Liver (tissue), 9 donors: ENCODE measurements around the gene AQP6. TPM values are rescaled to one million over a fixed set of nuclear protein-coding genes. Genes with fewer than 3 reads are reported as not detected.

Experiments used
- DNase-seq: peaks from one replicate; pipeline ENCODE4 v3.0.0-alpha.2; 2017; ENCODE audit warnings: low spot score
- H3K27ac ChIP-seq, 2 donors: one replicate each; pipeline ENCODE4 v1.7.0; 2013; ENCODE audit warnings: inconsistent platforms in 2 of 2, low read length in 2 of 2, control low read depth in 1 of 2, low read depth in 1 of 2, mild to moderate bottlenecking in 1 of 2
- H3K27me3 ChIP-seq, 4 donors: one replicate each; pipeline versions ENCODE4 v1.6.1 to v1.7.0; 2013; ENCODE audit warnings: low read length in 3 of 4, inconsistent platforms in 1 of 4, mild to moderate bottlenecking in 1 of 4, moderate library complexity in 1 of 4; ENCODE audit not compliant: control insufficient read depth in 4 of 4, insufficient read depth in 4 of 4
- H3K36me3 ChIP-seq, 4 donors: one replicate each; pipeline versions ENCODE4 v1.6.1 to v1.7.0; 2013; ENCODE audit warnings: low read length in 3 of 4, mild to moderate bottlenecking in 3 of 4, low read depth in 1 of 4, moderate library complexity in 1 of 4; ENCODE audit not compliant: control insufficient read depth in 4 of 4, insufficient read depth in 3 of 4
- H3K4me1 ChIP-seq, 4 donors: one replicate each; pipeline versions ENCODE4 v1.6.1 to v1.7.0; 2013; ENCODE audit warnings: low read length in 3 of 4, mild to moderate bottlenecking in 3 of 4, moderate library complexity in 1 of 4; ENCODE audit not compliant: control insufficient read depth in 4 of 4, insufficient read depth in 4 of 4
- H3K4me3 ChIP-seq, 3 donors: one replicate each; pipeline versions ENCODE4 v1.6.1 to v1.7.0; 2013; ENCODE audit warnings: low read length in 3 of 3, control low read depth in 1 of 3, low read depth in 1 of 3, mild to moderate bottlenecking in 1 of 3
- H3K9ac ChIP-seq, 2 donors: one replicate each; pipeline ENCODE4 v1.7.0; 2013; ENCODE audit warnings: low read length in 2 of 2, mild to moderate bottlenecking in 2 of 2, moderate library complexity in 2 of 2, control low read depth in 1 of 2, low read depth in 1 of 2
- H3K9me3 ChIP-seq, 4 donors: one replicate each; pipeline versions ENCODE4 v1.6.1 to v1.7.0; 2013; ENCODE audit warnings: low read length in 3 of 4; ENCODE audit not compliant: control insufficient read depth in 4 of 4
- CTCF ChIP-seq: fragments of 150-350 bp; IDR thresholded peaks from 2 replicates; pipeline ENCODE4 v1.5.1; 2017; ENCODE audit warnings: improper control_type of control experiment, low read depth, low read length; ENCODE audit not compliant: missing input control
- EGR1 ChIP-seq, 2 donors: IDR thresholded peaks; 2 replicates each; pipeline ENCODE4 v1.6.1; 2016 to 2018; ENCODE audit warnings: antibody characterized with exemption in 2 of 2, low read depth in 2 of 2
- NR2F2 ChIP-seq: IDR thresholded peaks from 2 replicates; pipeline ENCODE4 v1.6.1; 2016; ENCODE audit warnings: antibody characterized with exemption
- RAD21 ChIP-seq, 2 donors: IDR thresholded peaks; 2 replicates each; pipeline ENCODE4 v1.6.1; 2016; ENCODE audit warnings: antibody characterized with exemption in 2 of 2, mild to moderate bottlenecking in 2 of 2
- RXRA ChIP-seq, 2 donors: IDR thresholded peaks; 2 replicates each; pipeline ENCODE4 v1.6.1; 2017 to 2018; ENCODE audit warnings: antibody characterized with exemption in 2 of 2, mild to moderate bottlenecking in 1 of 2
- SP1 ChIP-seq: IDR thresholded peaks from 2 replicates; pipeline ENCODE4 v1.6.1; 2018; ENCODE audit warnings: antibody characterized with exemption, mild to moderate bottlenecking
- YY1 ChIP-seq: IDR thresholded peaks from 2 replicates; pipeline ENCODE4 v1.6.1; 2016; ENCODE audit warnings: antibody characterized with exemption, mild to moderate bottlenecking
- WGBS: extraction: QIAGEN DNeasy Blood & Tissue Kit; methylation state at CpG from one replicate; pipeline ENCODE4 v1.1.7; 2013; 5-methylcytosine and 5-hydroxymethylcytosine counted together
- polyA plus RNA-seq, 2 donors: library from polyadenylated mRNA; stranded (reverse) in 1 of 2; unstranded in 1 of 2; fragments of 200-250 nt in 1 of 2; fragments of >200 nt in 1 of 2; fragmentation: Nextera tagmentation in 1 of 2; extraction: Ambion mirVana in 1 of 2; gene quantifications; one replicate each; pipeline versions ENCODE4 v1.2.1 to v1.2.3, GENCODE V29; 2013 to 2015
- total RNA-seq, 2 donors: library from RNA; depleted of rRNA; stranded (reverse); fragments of >200 nt; gene quantifications; one replicate each; pipeline ENCODE4 v1.2.3, GENCODE V29; 2014
- TF ChIP-seq, protein P1 (sequence below): IDR thresholded peaks from 2 replicates; pipeline ENCODE4 v1.6.1; 2016; ENCODE audit warnings: antibody characterized with exemption
- donor health status: healthy.
- donor health status: healthy.
- donor health status: healthy.
- donor health status: healthy.
- donor health status: healthy.

AQP6 gene
- total and polyA plus RNA-seq, 4 donors = 0.05 to 0.11 TPM; not detected in 2

GRCh38 chr12:49964849-49965624 lies 7.7 kb upstream of the AQP6 start:
- H3K27me3 ChIP-seq = peaks cover 0 to 2% (median 0%) of the 10 kb centered on the region in 4 donors

DNA sequence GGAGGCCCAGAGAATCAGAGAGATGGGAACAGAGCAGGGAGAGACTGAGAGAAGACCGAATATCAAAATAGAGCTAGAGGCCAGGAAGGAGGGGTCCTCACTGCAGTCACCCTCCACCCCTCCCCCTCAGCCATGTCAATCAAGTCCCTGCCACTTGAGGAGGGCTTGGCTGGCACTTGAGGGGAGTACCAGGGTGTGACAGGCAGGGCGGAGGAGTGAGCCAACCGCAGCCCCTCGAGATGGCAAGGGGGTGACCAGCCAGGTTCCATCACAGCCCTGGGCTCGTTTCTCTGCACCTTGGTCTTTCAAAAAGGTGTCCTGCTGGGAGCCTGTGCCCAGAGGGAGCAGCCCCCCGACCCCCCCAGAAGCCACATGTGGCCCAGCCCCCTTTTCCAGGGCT lies 6.9 kb upstream of the AQP6 start:
- Histone ChIP-seq H3K9ac (no peak overlapping the region), H3K36me3 (no peaks in the 10 kb centered on the region), H3K27me3 (peaks cover 0 to under 1% (median 0%) of the 10 kb centered on the region in 4 donors), H3K27ac (no peak overlapping the region), H3K9me3 (no peaks in the 10 kb centered on the region), H3K4me3 (no peak overlapping the region), H3K4me1 (peaks cover 15 to 41% (median 28%) of the 10 kb centered on the region in 4 donors)
- TF ChIP-seq CTCF = no peak
- TF ChIP-seq RXRA (IDR thresholded peaks at IDR 0.05) = no peak
- no peak for DNase-seq
- WGBS = 74% methylated on average over 6 of the region's 6 CpGs

More at GRCh38 chr12:49964849-49965624, 7.7 kb upstream of the AQP6 start:
- no peaks in the 10 kb centered on the region for H3K36me3 ChIP-seq
- no peak overlapping the region for H3K27ac ChIP-seq
- TF ChIP-seq NR2F2 (no peak), EGR1 (IDR thresholded peaks at IDR 0.05; ENCODE audit: low read depth in 2 of 2) (no peak), SP1 (no peak), YY1 (no peak)
- TF ChIP-seq, protein P1, sequence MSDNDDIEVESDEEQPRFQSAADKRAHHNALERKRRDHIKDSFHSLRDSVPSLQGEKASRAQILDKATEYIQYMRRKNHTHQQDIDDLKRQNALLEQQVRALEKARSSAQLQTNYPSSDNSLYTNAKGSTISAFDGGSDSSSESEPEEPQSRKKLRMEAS = no peak
- H3K9me3 ChIP-seq = no peaks in the 10 kb centered on the region
- peaks cover 15 to 41% (median 28%) of the 10 kb centered on the region in 4 donors for H3K4me1 ChIP-seq
- WGBS = 76% methylated on average over 13 of the region's 13 CpGs
- DNase-seq = no peak
- H3K4me3 ChIP-seq = no peak overlapping the region
- no peak overlapping the region for H3K9ac ChIP-seq

DNA sequence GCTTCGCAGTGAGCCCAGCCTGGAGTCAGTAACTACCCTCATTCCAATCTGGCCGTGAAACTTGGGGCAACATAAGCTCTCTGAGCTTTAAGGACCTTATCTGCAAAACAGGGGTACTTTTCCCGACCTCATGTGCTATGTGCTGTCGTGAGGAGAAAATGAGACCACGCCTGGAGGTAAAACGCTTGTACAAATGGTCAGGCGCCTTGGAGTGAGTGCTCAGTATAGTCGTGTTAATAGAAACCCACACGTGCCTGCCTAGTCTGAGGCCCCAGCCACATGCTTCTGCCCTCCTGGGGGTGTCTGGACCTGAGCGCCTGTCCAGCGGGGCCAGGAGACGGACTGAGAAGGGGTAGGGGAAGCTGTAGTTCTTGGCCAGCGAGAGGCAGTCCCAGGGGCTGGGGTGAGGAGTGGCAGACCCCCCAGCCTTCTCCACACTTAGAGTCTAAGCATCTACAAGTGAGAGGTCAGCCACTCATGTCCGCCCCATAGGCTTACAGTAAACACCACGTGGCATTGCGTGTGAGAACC lies 6.2 kb upstream of the AQP6 start:
- DNase-seq = no peak
- H3K4me1 ChIP-seq = peaks cover 14 to 41% (median 26%) of the 10 kb centered on the region in 4 donors
- no peaks in the 10 kb centered on the region for H3K36me3 ChIP-seq
- no peak overlapping the region for H3K9ac ChIP-seq
- WGBS = 46% methylated on average over 16 of the region's 16 CpGs
- TF ChIP-seq, protein P1 = no peak
- TF ChIP-seq RAD21 (IDR thresholded peaks at IDR 0.05) = no peak
- H3K4me3 ChIP-seq = no peak overlapping the region
- H3K9me3 ChIP-seq = no peaks in the 10 kb centered on the region
- no peak overlapping the region for H3K27ac ChIP-seq
- no peaks in the 10 kb centered on the region for H3K27me3 ChIP-seq
